WTC11 (cell line): ENCODE measurements around the gene NWD2.

Experiments used
- AR ChIP-seq: fragments of 250-450 bp; sonication (Bioruptor Pico); IDR thresholded peaks from 2 replicates; pipeline ENCODE4 v1.9.0; 2021; ENCODE audit warnings: mild to moderate bottlenecking
- ATF1 ChIP-seq: sonication (generic); formaldehyde crosslinking; IDR thresholded peaks from 2 replicates; pipeline ENCODE4 v1.8.1; 2023; ENCODE audit warnings: mild to moderate bottlenecking, moderate library complexity, missing genetic modification reagents
- ATF6 ChIP-seq: sonication (generic); formaldehyde crosslinking; IDR thresholded peaks from 2 replicates; pipeline ENCODE4 v1.8.1; 2023; ENCODE audit warnings: mild to moderate bottlenecking, missing genetic modification reagents
- CREB1 ChIP-seq: sonication (generic); formaldehyde crosslinking; IDR thresholded peaks from 2 replicates; pipeline ENCODE4 v1.8.0; 2023; ENCODE audit warnings: mild to moderate bottlenecking, missing genetic modification reagents
- CREM ChIP-seq: sonication (generic); formaldehyde crosslinking; IDR thresholded peaks from 2 replicates; pipeline ENCODE4 v1.8.1; 2022; ENCODE audit warnings: mild to moderate bottlenecking, missing genetic modification reagents, moderate library complexity
- ESRRA ChIP-seq: sonication (generic); formaldehyde crosslinking; IDR thresholded peaks from 2 replicates; pipeline ENCODE4 v1.8.1; 2022; ENCODE audit warnings: mild to moderate bottlenecking, missing genetic modification reagents, borderline replicate concordance
- ETV6 ChIP-seq: sonication (generic); formaldehyde crosslinking; IDR thresholded peaks from 2 replicates; pipeline ENCODE4 v1.8.1; 2022; ENCODE audit warnings: mild to moderate bottlenecking, missing genetic modification reagents
- NR2C2 ChIP-seq: sonication (generic); formaldehyde crosslinking; IDR thresholded peaks from 2 replicates; pipeline ENCODE4 v1.8.0; 2022; ENCODE audit warnings: mild to moderate bottlenecking, missing genetic modification reagents
- RELA ChIP-seq: sonication (generic); formaldehyde crosslinking; IDR thresholded peaks from 2 replicates; pipeline ENCODE4 v1.8.1; 2022; ENCODE audit warnings: missing genetic modification reagents, mild to moderate bottlenecking, borderline replicate concordance
- STAT6 ChIP-seq: sonication (generic); formaldehyde crosslinking; conservative IDR thresholded peaks from 2 replicates; pipeline ENCODE4 v1.8.1; 2023; ENCODE audit warnings: mild to moderate bottlenecking, low read depth, missing genetic modification reagents, moderate library complexity
- TEAD4 ChIP-seq: sonication (generic); formaldehyde crosslinking; IDR thresholded peaks from 2 replicates; pipeline ENCODE4 v1.8.0; 2022; ENCODE audit warnings: mild to moderate bottlenecking, missing genetic modification reagents
- USF2 ChIP-seq: sonication (generic); formaldehyde crosslinking; IDR thresholded peaks from 2 replicates; pipeline ENCODE4 v1.8.1; 2023; ENCODE audit warnings: mild to moderate bottlenecking, missing genetic modification reagents, moderate library complexity
- ZBTB21 ChIP-seq: sonication (generic); formaldehyde crosslinking; IDR thresholded peaks from 2 replicates; pipeline ENCODE4 v1.8.1; 2023; ENCODE audit warnings: mild to moderate bottlenecking, missing genetic modification reagents, borderline replicate concordance
- TF ChIP-seq, protein P1 (sequence below): fragments of 200-600 bp; IDR thresholded peaks from 2 replicates; pipeline ENCODE4 v1.8.0; 2022; ENCODE audit warnings: antibody characterized with exemption

GRCh38 chr4:37434469-37434868 is 189.9 kb downstream of the NWD2 start:
- TF ChIP-seq ESRRA (CRISPR knock-in tag) (no peak), STAT6 (CRISPR knock-in tag) (no peak), TEAD4 (CRISPR knock-in tag) (no peak), CREM (CRISPR knock-in tag) (no peak), NR2C2 (CRISPR knock-in tag) (no peak), CREB1 (CRISPR knock-in tag) (no peak), ATF1 (CRISPR knock-in tag) (no peak), RELA (CRISPR knock-in tag) (no peak), ATF6 (CRISPR knock-in tag) (no peak), AR (CRISPR knock-in tag) (no peak), ETV6 (CRISPR knock-in tag) (no peak), ZBTB21 (no peak), USF2 (CRISPR knock-in tag) (no peak)
- TF ChIP-seq, protein P1, sequence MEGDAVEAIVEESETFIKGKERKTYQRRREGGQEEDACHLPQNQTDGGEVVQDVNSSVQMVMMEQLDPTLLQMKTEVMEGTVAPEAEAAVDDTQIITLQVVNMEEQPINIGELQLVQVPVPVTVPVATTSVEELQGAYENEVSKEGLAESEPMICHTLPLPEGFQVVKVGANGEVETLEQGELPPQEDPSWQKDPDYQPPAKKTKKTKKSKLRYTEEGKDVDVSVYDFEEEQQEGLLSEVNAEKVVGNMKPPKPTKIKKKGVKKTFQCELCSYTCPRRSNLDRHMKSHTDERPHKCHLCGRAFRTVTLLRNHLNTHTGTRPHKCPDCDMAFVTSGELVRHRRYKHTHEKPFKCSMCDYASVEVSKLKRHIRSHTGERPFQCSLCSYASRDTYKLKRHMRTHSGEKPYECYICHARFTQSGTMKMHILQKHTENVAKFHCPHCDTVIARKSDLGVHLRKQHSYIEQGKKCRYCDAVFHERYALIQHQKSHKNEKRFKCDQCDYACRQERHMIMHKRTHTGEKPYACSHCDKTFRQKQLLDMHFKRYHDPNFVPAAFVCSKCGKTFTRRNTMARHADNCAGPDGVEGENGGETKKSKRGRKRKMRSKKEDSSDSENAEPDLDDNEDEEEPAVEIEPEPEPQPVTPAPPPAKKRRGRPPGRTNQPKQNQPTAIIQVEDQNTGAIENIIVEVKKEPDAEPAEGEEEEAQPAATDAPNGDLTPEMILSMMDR = no peak
